Ecto neural progenitor cell (in vitro differentiated cells): ENCODE measurements around the gene COMMD10.

Experiments used
- DNase-seq: peaks from one replicate; pipeline ENCODE4 v3.0.0-alpha.2; 2018; ENCODE audit warnings: low spot score

The COMMD10 gene

DNA sequence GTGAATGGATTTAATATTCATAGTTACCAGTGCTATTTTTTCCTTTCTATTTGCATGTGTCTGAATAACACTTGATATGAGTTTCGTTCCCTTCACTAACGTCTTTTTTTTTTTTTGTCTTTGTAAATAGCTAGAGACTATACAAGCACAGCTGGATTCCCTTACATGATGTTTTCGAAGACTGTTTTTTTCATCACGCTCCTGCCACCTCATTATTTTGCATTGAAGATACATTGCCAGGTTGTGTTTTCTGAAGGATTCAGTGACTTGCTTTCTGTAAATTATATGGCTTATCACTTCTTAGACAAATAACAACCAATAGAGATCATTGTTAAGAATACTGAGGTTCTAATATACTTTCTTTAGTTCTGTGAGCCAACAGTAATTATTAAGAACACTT, 207.5 kb downstream of the COMMD10 start:
- DNase-seq = no peak

DNA sequence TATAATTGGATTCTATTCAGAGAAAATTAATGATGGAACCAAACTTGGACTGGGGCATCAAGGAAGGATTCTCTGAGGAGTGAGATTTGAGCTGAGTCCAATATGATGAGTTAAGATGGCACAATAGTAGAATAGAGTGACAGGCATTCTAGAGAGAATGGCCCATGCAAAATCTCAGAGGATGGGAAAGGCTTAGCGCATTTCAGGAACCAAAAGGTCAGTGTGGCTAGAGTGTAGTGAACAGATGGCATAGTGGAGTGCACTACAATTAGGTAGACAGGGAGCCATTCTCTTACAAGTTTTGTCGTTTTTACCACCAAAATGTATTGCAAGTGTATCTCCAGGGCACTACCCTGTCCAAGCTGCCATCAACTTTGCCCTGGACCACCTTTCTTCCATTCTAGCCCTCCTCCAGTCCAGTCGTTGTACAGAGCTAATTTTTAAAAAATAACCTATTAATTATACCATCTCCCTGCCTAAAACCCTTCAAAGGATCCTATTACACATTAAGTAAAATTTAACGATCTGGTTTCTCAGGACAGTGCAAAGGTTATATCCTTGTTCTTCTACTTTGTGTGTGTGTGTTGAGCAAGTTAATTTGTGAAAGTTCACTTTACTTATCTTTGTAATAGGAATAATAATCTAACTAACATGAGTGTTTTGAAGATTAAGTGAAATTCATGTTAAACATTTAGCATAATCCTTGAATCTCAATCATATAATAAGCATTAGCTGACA, 211.7 kb downstream of the COMMD10 start:
- no peak for DNase-seq

DNA sequence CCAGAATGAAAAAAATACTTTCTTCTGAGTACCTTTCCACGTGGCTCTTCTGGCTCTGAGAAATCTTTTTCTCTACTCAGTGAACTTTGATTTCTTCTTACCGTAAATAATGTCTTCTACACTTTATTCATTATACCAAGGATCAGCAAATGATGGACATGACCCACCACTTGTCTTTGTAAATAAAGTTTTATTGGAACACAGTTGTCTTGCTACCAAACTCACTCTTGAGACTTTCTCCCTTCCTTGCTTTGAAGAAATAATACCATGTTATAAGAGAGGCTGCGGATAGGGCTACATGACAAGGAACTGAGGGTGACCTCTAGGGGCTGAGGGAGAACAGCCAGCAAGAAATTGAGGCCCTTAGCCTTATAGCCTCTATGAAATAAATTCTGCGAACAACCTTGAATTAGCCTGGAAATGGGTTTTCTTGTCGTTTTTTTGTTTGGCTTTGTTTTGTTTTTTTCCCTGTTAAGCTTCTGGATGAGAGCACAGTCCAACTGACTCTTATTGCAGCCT, 212.5 kb downstream of the COMMD10 start:
- no peak for DNase-seq

DNA sequence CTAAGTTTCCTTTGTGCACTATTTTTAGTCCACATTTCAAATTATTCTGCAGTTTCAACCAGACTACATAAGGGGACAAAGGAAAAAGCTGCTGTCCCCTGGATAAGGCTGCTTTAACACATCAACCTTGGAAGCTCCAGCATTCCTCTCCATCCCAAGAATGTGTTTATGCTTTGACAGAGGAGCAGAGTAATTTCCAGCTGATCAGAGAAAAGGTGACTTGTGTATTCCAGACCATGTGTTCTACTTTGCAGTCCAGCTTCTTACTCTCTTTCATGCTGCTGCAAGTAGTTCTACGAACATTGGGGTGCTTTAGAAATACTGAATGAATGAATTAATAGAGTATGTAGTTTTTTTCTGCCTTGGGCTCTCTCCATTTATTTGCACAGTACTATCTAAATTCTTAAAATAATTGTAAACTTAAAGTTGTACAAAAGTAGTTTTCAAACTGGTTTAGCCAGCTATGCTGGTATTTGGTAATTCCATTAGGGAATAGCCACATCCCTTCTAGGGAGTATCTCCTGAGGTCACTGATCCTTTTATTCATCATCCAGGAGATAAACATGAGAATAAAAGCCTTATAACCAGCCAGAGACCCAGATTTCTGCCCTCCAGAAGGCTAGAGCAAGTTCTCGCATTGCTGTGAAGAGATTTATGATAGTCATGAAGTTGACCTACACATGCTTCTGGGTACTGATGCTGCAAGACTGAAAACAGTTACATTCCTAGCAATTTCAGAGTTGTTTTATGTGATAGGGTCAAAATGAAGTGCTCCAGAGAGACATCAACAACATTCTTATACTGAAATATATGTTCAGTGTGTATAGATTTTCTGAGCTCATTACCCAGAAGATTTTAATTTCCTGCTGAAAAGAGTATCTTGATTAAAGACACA, 215.2 kb downstream of the COMMD10 start:
- DNase-seq = no peak

DNA sequence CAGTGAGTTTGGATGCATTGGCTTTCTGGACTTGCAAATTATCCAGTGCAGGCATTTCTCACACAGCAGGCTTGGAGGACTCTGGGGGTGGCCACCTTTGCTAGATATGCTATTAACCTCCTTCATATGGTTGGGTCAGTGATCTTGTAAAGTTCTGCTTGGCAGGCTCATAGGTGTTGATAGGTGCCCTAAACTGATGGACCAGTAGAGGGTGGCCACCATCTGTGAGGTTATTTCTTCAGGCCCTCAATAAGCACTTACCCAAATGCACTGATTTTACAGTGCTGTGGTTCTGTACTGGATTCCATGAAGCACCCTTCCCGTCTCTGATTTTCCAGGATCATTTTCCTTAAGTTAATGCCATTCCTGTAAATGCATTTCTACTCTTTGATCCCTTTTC, 216.3 kb downstream of the COMMD10 start:
- DNase-seq = no peak

DNA sequence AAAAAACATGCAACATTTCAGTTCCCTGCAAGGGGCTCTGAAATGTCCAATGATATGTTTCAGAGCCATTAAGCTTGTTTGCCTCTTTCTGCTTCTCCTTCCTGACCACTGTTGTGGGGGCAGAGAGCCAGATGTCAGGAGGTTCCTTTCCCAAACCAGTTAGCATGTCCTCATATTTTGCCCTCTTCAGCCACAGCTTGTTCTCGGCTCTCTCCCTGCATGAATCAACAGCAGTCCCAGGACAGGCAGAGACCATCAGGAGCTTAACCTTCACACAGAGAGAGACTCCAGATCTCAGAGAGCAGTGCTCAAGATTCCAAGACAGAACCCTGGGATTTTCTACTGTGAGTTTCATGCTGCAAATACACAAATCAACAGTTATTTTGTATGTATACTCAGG, 218.5 kb downstream of the COMMD10 start:
- no peak for DNase-seq

DNA sequence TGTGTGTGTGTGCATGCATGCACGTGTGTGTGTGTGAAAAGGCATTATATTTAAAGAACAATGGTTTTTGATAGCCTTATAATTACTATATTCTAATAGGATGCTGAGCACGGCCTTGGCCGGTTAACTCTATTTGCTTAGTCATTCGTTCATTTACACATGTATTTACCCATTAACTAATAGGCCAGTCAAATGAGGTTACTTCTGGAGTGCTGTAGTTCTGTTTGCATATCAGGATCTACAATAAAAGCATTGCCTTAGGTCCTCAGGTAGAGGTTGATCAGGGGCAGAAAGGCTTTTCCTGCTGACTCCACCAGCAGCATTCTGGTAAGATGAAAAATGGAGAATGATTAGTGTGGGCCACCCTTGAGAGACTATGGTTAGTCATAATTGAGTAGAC, 219.0 kb downstream of the COMMD10 start:
- DNase-seq = no peak

DNA sequence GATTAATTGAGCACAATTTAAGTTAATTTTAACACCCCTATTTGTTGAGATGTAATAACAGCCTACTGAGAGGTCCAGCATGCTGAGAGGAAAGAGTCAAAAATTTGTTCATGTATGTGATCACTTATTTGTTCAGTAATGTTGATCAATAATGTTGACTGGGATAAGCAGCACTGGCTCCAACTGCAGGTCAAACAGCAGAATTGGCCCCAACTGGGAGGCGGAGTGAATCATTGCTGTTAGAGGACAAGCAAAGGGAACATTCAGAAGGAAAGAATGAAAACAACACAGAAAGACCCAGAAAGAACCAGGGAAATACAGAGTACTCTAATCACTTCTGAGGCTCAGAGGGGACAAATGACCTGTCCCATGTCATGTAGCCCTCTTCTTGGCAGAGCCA, 221.1 kb downstream of the COMMD10 start:
- no peak for DNase-seq

DNA sequence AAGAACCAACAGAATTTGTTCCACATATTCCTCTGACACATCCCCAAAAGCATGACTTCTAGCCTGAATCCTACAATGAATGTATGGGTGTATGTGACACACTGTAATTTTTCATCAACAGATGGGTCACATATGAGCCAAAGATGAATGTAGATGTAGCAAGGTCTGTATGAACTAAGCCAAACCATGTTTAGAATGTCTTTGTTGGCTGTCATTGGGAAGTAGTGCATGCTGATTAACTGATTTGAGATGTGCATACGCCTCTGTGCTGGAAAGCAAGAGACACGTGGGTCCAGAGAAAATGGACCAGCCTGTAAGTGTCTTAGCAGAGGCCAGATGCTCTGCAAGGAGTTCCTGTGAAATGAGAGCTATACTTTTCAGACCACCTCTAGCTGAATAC, 222.0 kb downstream of the COMMD10 start:
- DNase-seq = no peak

DNA sequence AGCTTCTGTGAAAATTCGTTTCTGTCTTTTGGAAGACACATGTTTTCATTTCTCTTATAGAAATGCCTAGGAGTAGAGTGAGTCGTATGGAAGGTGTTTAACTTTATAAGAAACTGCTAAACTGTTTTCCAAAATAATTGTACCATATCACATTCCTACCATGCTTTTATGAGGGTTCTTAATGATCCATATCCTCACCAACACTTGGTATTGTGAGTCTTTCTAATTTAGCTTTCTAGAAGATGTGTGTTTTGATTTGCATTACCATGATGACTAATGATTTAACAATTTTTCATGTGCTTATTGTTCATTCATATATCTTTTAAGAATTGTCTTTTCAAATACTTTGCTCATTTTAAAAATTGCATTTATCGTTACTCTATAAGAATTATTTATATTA, 223.6 kb downstream of the COMMD10 start:
- no peak for DNase-seq

DNA sequence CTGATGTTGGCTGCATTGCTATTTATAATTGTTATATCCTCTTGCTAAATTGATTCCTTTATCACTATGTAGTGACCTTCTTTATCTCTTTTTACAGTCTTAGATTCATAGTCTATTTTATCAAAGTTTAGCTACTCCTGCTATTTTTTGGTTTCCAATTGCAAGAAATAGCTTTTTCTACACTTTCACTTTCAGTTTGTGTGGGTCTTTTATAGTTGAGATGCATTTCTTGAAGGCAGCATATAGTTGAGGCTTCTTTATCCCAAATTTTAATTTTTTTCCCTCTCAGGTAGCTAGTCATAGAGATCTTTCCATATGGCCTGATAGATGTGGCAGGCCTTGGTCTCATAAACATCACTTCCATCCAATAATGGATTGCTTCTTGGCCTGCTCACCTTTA, 228.5 kb downstream of the COMMD10 start:
- DNase-seq = no peak

DNA sequence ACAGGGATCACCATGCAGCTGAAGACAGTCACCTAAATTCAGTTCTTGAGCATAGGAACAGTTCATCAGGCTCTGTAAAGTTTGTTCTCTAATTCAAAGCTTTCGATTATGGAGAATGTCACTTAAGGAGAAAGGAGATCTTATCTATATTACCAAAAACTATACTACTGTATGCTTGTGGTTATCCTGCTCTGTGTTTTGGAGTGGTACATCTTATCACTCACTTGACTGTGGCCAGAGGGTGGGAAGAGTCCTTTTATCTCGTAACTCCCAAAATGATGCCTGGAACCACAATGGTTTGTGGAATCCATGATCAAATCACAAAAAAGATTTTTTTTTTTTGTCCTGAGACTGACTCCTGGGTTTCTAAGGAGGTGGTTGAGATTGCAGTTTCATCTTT, 230.7 kb downstream of the COMMD10 start:
- DNase-seq = no peak

DNA sequence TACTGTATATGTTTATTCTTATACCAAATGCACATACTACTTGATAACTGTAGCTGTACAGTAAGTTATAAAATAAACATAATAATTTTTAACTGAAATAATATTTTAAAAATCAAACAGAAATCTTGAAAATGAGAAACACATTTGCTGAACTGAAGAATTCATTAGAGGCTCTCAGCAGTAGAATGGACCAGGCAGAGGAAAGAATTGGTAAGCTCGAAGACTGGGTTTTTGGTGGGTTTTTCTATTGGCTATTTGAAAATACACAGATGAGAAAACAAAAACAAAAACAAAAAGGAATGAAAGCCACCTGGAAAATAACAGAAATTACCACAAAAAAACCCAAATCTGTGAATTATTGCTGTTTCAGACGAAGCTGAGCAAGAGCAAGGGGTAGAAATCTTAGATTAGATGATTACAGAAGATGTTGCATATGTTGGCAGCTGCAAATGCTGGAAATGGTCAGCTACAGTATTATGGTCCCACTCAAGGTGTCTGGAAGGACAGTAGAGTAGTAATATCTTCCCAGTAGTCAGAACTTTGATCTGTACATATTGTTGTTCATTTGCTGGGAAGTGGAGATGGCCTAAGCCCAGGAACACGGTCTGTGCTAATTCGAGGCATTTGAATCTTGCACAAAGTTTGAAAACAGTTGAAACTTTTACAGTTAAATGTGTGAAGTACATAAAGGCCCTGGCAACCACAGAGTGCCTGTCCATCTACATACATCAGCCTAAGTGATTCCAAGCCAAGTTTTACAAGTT, 233.4 kb downstream of the COMMD10 start:
- no peak for DNase-seq

DNA sequence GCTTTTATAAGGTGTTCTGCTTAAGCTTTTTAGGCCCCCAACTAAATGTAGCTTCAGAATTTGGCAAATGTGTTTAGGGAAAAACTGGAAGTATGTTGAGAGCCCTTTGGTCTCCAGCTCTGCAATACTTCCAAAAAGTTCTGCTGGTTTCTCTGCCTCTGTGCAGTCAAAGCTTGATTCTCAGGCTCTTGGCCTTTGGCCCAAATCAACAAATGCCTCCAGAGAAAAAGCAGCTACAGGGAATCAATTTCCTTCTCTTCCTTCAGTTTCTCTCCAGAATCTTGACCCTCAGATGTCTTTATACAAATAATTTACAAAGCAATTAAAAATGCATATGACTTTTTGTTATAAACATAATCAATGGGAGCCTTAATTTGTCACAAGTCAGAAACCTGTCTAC, 235.7 kb downstream of the COMMD10 start:
- no peak for DNase-seq

DNA sequence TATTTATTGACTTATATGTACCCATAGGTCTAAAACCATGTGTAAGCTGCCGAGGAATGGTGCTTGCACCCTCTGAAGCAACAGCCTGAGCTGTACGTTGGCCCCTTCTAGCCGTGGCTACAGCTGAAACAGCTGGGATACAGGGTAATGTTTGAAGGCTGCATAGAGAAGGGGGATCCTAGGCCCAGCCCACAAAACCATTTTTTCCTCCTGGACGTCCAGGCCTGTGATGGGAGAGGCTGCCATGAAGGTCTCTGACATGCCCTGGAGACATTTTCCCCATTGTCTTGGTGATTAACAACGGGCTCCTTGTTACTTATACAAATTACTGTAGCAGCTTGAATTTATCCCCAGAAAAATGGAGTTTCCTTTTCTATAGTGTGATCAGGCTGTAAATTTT, 244.7 kb downstream of the COMMD10 start:
- no peak for DNase-seq

DNA sequence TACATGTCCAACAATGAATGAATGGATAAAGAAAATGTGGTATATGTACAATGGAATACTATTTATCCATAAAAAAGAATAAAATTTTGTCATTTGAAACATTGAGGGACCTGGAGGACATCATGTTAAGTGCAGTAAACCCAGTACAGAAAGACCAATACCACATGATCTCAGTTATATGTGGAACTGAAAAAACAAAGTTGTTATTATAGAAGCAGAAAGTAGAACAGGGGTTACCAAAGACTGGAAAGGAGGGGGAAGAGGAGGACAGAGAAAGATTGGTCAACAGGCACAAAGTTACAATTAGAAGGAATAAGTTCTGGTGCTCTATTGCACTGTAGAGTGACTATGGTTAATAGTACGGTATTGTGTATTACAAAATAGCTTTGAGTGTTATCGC, 256.0 kb downstream of the COMMD10 start:
- DNase-seq = no peak
